Activated gamma-delta T cell treated with Interleukin-2 at 50 U/mL for 16 hours (primary cell): ENCODE results near the gene ANO5.

Experiments
- DNase-seq: peaks from one replicate; pipeline ENCODE4 v3.0.0-alpha.2; 2020

ANO5 gene

GRCh38 chr11:22192642-22193347, at the start of gene ANO5:
TSS of gene ANO5 (plus strand) at chr11:22193085. CDS start at chr11:22193493, 408 bp downstream.
- DNase-seq: peak; percentile 3

GRCh38 chr11:22151649-22152197, 41.2 kb upstream of the ANO5 start:
- DNase-seq: no peak

GRCh38 chr11:22157531-22157930, 35.4 kb upstream of the ANO5 start:
- DNase-seq: no peak

GRCh38 chr11:22161489-22161888, 31.4 kb upstream of the ANO5 start:
- no peak for DNase-seq

- DNase-seq: no peak
Measured at GRCh38 chr11:22162756-22163155, 30.1 kb upstream of the ANO5 start.

- DNase-seq: no peak
Measured at GRCh38 chr11:22163394-22163797, 29.5 kb upstream of the ANO5 start.

GRCh38 chr11:22165087-22165486, 27.8 kb upstream of the ANO5 start:
- DNase-seq: no peak

- DNase-seq: no peak
Measured at GRCh38 chr11:22165759-22166513, 26.9 kb upstream of the ANO5 start.

- no peak for DNase-seq
Measured at GRCh38 chr11:22169833-22170232, 23.1 kb upstream of the ANO5 start.

- DNase-seq: no peak
Measured at GRCh38 chr11:22173532-22173931, 19.4 kb upstream of the ANO5 start.

GRCh38 chr11:22177186-22177585, 15.7 kb upstream of the ANO5 start:
- DNase-seq: no peak

GRCh38 chr11:22179626-22180025, 13.3 kb upstream of the ANO5 start:
- no peak for DNase-seq

- DNase-seq: no peak
Measured at GRCh38 chr11:22180131-22180530, 12.8 kb upstream of the ANO5 start.

GRCh38 chr11:22189660-22190059, 3.2 kb upstream of the ANO5 start:
- DNase-seq: no peak

GRCh38 chr11:22190827-22191463, 1.9 kb upstream of the ANO5 start:
- DNase-seq: no peak

GRCh38 chr11:22192289-22192641, 620 bp upstream of the ANO5 start:
- no peak for DNase-seq

GRCh38 chr11:22193348-22194051, 615 bp downstream of the ANO5 start:
- DNase-seq: peak; percentile 3

GRCh38 chr11:22194306-22194705, 1.4 kb downstream of the ANO5 start:
- DNase-seq: no peak

GRCh38 chr11:22194907-22195306, 2.0 kb downstream of the ANO5 start:
- DNase-seq: no peak

- no peak for DNase-seq
Measured at GRCh38 chr11:22197139-22198005, 4.5 kb downstream of the ANO5 start.

GRCh38 chr11:22199243-22199642, 6.4 kb downstream of the ANO5 start:
- no peak for DNase-seq

- DNase-seq: no peak
Measured at GRCh38 chr11:22203281-22203680, 10.4 kb downstream of the ANO5 start.
